GM12878 (cell line): Measurements from ENCODE around the gene ZNF827. TPM values are rescaled to one million over a fixed set of nuclear protein-coding genes. Genes with fewer than 3 reads are reported as not detected.

ENCODE experiments used
- ATAC-seq: fragments of 200-7000 bp; cut with Tn5 transposase; 3 replicates; pipeline ENCODE4 v1.9.1; 2020; ENCODE audit warnings: mild to moderate bottlenecking, moderate library complexity
- BruUV-seq: library from RNA; stranded (reverse); fragments of 400-500 nt; replicated peaks from 2 replicates; lab custom pipeline; 2021; lab: Mats Ljungman, UMichigan
- CTCF ChIA-PET: fragments of 300-600 bp; sonication (Branson Sonifier 250); formaldehyde crosslinking; extraction: SDS; loops from one replicate; lab custom pipeline; 2021; ENCODE audit warnings: inconsistent platforms; lab: Yijun Ruan, JAX
- POLR2A ChIA-PET: fragments of 350-600 bp; formaldehyde crosslinking; extraction: SDS; loops from one replicate; lab custom pipeline; 2021; ENCODE audit warnings: inconsistent platforms; lab: Charles Lee
- RAD21 ChIA-PET: fragments of 300-600 bp; sonication (Branson Sonifier 250); formaldehyde crosslinking; loops from one replicate; lab custom pipeline; 2023; ENCODE audit warnings: antibody characterized with exemption; ENCODE audit not compliant: unreplicated experiment; lab: Charles Lee
- SMC1A ChIA-PET: fragments of 300-600 bp; sonication (Branson Sonifier 250); formaldehyde crosslinking; loops from one replicate; lab custom pipeline; 2023; ENCODE audit not compliant: unreplicated experiment, uncharacterized antibody; lab: Charles Lee
- DNase-seq: peaks from one replicate; pipeline ENCODE4 v3.0.0-alpha.2; 2011; ENCODE audit warnings: low read depth, low spot score
- FAIRE-seq: peaks from 3 replicates; lab custom pipeline; 2011; peaks lifted over from hg19 to GRCh38; lab: Jason Lieb, UNC
- H2AFZ ChIP-seq: 2 replicates; pipeline ENCODE4 v1.6.0; 2011; ENCODE audit warnings: low read depth, low read length, control low read depth; ENCODE audit not compliant: control insufficient read depth
- H3K27ac ChIP-seq: 2 replicates; pipeline ENCODE4 v1.5.1; 2011; ENCODE audit warnings: control low read depth; ENCODE audit not compliant: control insufficient read depth, insufficient read depth
- H3K27me3 ChIP-seq, 2 experiments: replicated peaks in 1 of 2; 2 replicates each; pipeline versions ENCODE4 v1.6.0 to v1.6.1; 2011; ENCODE audit warnings: low read length in 1 of 2; ENCODE audit not compliant: control insufficient read depth in 2 of 2, insufficient read depth in 2 of 2
- H3K36me3 ChIP-seq, 2 experiments: 2 replicates each; pipeline ENCODE4 v1.5.1; 2011; ENCODE audit warnings: low read length in 1 of 2; ENCODE audit not compliant: control insufficient read depth in 2 of 2, insufficient read depth in 2 of 2
- H3K4me1 ChIP-seq: 2 replicates; pipeline ENCODE4 v1.6.1; 2011; ENCODE audit warnings: mild to moderate bottlenecking, low read length, moderate library complexity, mixed read lengths; ENCODE audit not compliant: control insufficient read depth, insufficient read depth
- H3K4me2 ChIP-seq: 2 replicates; pipeline ENCODE4 v1.6.0; 2011; ENCODE audit warnings: control low read depth; ENCODE audit not compliant: control insufficient read depth, insufficient read depth
- H3K4me3 ChIP-seq: fragments of 200-600 bp; sonication (generic); 2 replicates; pipeline ENCODE4 v1.5.1; 2016
- H3K79me2 ChIP-seq: 2 replicates; pipeline ENCODE4 v1.6.0; 2011; ENCODE audit warnings: low read length; ENCODE audit not compliant: control insufficient read depth, insufficient read depth
- H3K9ac ChIP-seq: 2 replicates; pipeline ENCODE4 v1.8.0; 2011; ENCODE audit warnings: low read length, control low read depth, mixed read lengths; ENCODE audit not compliant: control insufficient read depth, insufficient read depth
- H3K9me3 ChIP-seq: replicated peaks from 3 replicates; pipeline ENCODE4 v1.5.1; 2011; ENCODE audit warnings: mild to moderate bottlenecking, low read length; ENCODE audit not compliant: control insufficient read depth, insufficient read depth
- H4K20me1 ChIP-seq: 2 replicates; pipeline ENCODE4 v1.6.0; 2011; ENCODE audit not compliant: control insufficient read depth, insufficient read depth
- EP300 ChIP-seq, 2 experiments: fragments of 150-350 bp in 1 of 2; IDR thresholded peaks; 2 replicates each; pipeline ENCODE4 v1.6.1; 2011 to 2012; ENCODE audit warnings: low read depth in 2 of 2, low read length in 2 of 2, borderline replicate concordance in 1 of 2, improper control_type of control experiment in 1 of 2, inconsistent platforms in 1 of 2; ENCODE audit not compliant: control insufficient read depth in 1 of 2
- ESRRA ChIP-seq: IDR thresholded peaks from 2 replicates; pipeline ENCODE4 v1.6.1; 2012; ENCODE audit warnings: mild to moderate bottlenecking, low read length, improper control_type of control experiment
- IKZF2 ChIP-seq, 2 experiments: fragments of 450-650 bp; IDR thresholded peaks; 2 replicates each; pipeline ENCODE4 v1.6.1; 2017; ENCODE audit warnings: mild to moderate bottlenecking in 2 of 2, moderate library complexity in 2 of 2
- NRF1 ChIP-seq: conservative IDR thresholded peaks from 2 replicates; pipeline ENCODE4 v1.6.1; 2011; ENCODE audit warnings: mild to moderate bottlenecking, low read depth, low read length, improper control_type of control experiment
- POLR2A ChIP-seq: IDR thresholded peaks from 2 replicates; pipeline ENCODE4 v1.6.1; 2011; ENCODE audit warnings: low read depth, mild to moderate bottlenecking, low read length
- SP1 ChIP-seq: IDR thresholded peaks from one replicate; pipeline ENCODE4 v1.6.1; 2011; ENCODE audit warnings: low read depth, low read length
- ZNF274 ChIP-seq: IDR thresholded peaks from one replicate; pipeline ENCODE4 v1.8.0; 2011; ENCODE audit not compliant: insufficient read length, insufficient read depth
- WGBS: methylation state at CpG from one replicate; pipeline ENCODE4 v1.1.6; 2016; ENCODE audit warnings: low lambda C conversion rate; ENCODE audit not compliant: insufficient replicate concordance, insufficient coverage; ENCODE audit errors: missing lambda C conversion rate; 5-methylcytosine and 5-hydroxymethylcytosine counted together
- in situ Hi-C: fragments of 300-500 bp; cut with MboI; formaldehyde crosslinking; loops from 9 replicates; pipeline ENCODE4 v1.14.3; 2018; ENCODE audit warnings: mixed read lengths
- intact Hi-C: fragments of 100-400 bp; cut with micrococcal nuclease; formaldehyde crosslinking; loops from one replicate; pipeline ENCODE4 v1.14.2; 2022; ENCODE audit not compliant: unreplicated experiment
- polyA plus RNA-seq, 11 experiments: library from polyadenylated mRNA; depleted of rRNA in 4 of 11; unstranded in 6 of 11; stranded (reverse) in 5 of 11; fragments of >200 nt; fragmentation: Nextera tagmentation in 4 of 11; fragmentation: Illumina TruSeq in 1 of 11; extraction: Ambion mirVana in 4 of 11; extraction: Trizol in 1 of 11; gene quantifications; 1 replicate in 1 of 11; 2 replicates in 10 of 11; pipeline versions ENCODE4 v1.2.1 to v1.2.3, GENCODE V29; 2011 to 2016; ENCODE audit warnings: inconsistent platforms in 2 of 11, missing spikeins in 2 of 11, low read depth in 1 of 11
- total RNA-seq, 4 experiments: library from RNA; depleted of rRNA in 3 of 4; stranded (reverse); fragments of >200 nt in 3 of 4; fragmentation: Illumina TruSeq in 1 of 4; extraction: Trizol in 1 of 4; gene quantifications; 2 replicates each; pipeline versions ENCODE4 v1.2.1 to v1.2.3, GENCODE V29; 2013 to 2021
- TF ChIP-seq, protein P1 (sequence below): fragments of 450-650 bp; IDR thresholded peaks from 2 replicates; pipeline ENCODE4 v1.6.1; 2017; ENCODE audit warnings: antibody characterized with exemption, mild to moderate bottlenecking, moderate library complexity
- TF ChIP-seq, protein P2 (sequence below): IDR thresholded peaks from 2 replicates; pipeline ENCODE4 v1.6.1; 2012; ENCODE audit warnings: low read depth, low read length, improper control_type of control experiment
- TF ChIP-seq, protein P3 (sequence below): fragments of 150-350 bp; IDR thresholded peaks from 2 replicates; pipeline ENCODE4 v1.6.1; 2016; ENCODE audit warnings: low read depth, low read length

ZNF827 gene
- total and polyA plus RNA-seq, 10 of the 15 experiments (the other 5 are each of a cell fraction or from before 2014, with no cell fraction given), result 3.8 to 31.5 (median 13.6) TPM

DNA sequence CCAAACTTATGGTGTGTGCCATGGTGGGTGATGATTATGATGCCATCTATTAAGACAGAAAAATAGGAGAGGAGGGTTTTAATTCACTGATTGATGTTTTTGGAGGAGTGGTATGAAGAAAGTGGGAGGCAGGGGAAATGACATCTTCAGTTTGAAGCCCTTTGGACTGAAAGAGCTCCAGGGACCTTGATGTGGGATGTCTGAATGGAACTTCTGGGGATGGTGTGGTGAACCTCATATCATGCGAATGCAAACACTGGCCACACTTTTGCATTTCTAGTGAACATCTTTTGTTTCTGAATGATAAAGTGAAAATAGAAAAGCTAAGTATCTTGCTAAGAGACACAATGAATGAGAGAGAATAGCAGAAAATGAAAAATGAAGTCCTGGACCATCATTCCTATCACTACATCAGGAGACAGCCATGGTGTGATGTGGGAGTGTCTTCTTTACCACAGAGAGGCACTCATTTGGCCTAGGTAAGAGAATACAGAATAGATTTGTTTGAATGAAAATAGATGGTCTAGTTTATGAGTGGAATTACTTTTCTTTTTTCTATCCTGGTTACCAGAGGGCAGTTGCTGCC lies 123.5 kb downstream of the ZNF827 start (continued):
- no peak for TF ChIP-seq EP300 (IDR thresholded peaks at IDR 0.05; ENCODE audit: borderline replicate concordance in 1 of 2, control insufficient read depth in 1 of 2, low read depth in 2 of 2, low read length in 2 of 2)
- TF ChIP-seq SP1, result no peak
- no peak for TF ChIP-seq POLR2A
- TF ChIP-seq IKZF2 (IDR thresholded peaks at IDR 0.05), result peak in 1 of 2 experiments; percentile 20; a peak in 1 of 4 replicates
- no peak for TF ChIP-seq ESRRA

DNA sequence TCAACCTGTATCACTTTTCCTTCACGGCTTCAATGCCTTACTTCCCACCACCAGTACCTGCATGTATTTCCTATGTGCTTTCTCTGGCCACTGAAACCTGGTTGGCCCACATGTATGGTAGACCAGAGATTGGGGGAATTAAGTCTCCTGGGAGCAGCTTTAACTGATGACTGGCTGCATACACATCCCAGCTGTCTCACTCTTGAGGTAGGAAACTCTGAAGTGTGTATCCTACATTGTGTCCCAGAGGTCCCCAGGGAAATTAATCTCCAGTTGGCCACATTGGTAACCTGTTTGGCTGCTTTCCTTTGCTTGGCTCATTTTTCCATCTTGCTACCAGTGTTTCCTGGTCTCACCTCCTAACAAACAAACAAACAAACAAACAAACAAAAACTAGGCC lies 124.4 kb downstream of the ZNF827 start:
- ATAC-seq (no peak), DNase-seq (no peak), FAIRE-seq (no peak)
- H3K9ac ChIP-seq, result no peak overlapping the region
- ChIA-PET RAD21 (no interaction called here), SMC1A (no interaction called here), CTCF (interaction anchor here (1.3 kb wide), 1 partner anchor 13 kb away, joined by 4 read pairs; no protein-coding TSS in a partner anchor), POLR2A (no interaction called here)
- peaks cover 16% of the 10 kb centered on the region for H3K4me1 ChIP-seq
- peaks cover 2 to 34% of the 10 kb centered on the region in 2 experiments for H3K36me3 ChIP-seq
- no peak overlapping the region for H2AFZ ChIP-seq
- 100% methylated on average over 1 of the region's 1 CpG for WGBS
- H3K4me2 ChIP-seq, result no peak overlapping the region
- H3K79me2 ChIP-seq, result no peaks in the 10 kb centered on the region
- peaks cover 16% of the 10 kb centered on the region for H3K9me3 ChIP-seq
- intact Hi-C loops, result no loop called here
- no peaks in the 10 kb centered on the region for H3K27me3 ChIP-seq
- no peaks in the 10 kb centered on the region for H4K20me1 ChIP-seq
- no TSS peak for BruUV-seq
- H3K4me3 ChIP-seq, result no peak overlapping the region
- H3K27ac ChIP-seq, result no peak overlapping the region
- TF ChIP-seq, protein P1, sequence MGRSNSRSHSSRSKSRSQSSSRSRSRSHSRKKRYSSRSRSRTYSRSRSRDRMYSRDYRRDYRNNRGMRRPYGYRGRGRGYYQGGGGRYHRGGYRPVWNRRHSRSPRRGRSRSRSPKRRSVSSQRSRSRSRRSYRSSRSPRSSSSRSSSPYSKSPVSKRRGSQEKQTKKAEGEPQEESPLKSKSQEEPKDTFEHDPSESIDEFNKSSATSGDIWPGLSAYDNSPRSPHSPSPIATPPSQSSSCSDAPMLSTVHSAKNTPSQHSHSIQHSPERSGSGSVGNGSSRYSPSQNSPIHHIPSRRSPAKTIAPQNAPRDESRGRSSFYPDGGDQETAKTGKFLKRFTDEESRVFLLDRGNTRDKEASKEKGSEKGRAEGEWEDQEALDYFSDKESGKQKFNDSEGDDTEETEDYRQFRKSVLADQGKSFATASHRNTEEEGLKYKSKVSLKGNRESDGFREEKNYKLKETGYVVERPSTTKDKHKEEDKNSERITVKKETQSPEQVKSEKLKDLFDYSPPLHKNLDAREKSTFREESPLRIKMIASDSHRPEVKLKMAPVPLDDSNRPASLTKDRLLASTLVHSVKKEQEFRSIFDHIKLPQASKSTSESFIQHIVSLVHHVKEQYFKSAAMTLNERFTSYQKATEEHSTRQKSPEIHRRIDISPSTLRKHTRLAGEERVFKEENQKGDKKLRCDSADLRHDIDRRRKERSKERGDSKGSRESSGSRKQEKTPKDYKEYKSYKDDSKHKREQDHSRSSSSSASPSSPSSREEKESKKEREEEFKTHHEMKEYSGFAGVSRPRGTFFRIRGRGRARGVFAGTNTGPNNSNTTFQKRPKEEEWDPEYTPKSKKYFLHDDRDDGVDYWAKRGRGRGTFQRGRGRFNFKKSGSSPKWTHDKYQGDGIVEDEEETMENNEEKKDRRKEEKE, result no peak
- TF ChIP-seq, protein P2, sequence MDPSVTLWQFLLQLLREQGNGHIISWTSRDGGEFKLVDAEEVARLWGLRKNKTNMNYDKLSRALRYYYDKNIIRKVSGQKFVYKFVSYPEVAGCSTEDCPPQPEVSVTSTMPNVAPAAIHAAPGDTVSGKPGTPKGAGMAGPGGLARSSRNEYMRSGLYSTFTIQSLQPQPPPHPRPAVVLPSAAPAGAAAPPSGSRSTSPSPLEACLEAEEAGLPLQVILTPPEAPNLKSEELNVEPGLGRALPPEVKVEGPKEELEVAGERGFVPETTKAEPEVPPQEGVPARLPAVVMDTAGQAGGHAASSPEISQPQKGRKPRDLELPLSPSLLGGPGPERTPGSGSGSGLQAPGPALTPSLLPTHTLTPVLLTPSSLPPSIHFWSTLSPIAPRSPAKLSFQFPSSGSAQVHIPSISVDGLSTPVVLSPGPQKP, result no peak
- no peak for TF ChIP-seq ZNF274
- TF ChIP-seq, protein P3, sequence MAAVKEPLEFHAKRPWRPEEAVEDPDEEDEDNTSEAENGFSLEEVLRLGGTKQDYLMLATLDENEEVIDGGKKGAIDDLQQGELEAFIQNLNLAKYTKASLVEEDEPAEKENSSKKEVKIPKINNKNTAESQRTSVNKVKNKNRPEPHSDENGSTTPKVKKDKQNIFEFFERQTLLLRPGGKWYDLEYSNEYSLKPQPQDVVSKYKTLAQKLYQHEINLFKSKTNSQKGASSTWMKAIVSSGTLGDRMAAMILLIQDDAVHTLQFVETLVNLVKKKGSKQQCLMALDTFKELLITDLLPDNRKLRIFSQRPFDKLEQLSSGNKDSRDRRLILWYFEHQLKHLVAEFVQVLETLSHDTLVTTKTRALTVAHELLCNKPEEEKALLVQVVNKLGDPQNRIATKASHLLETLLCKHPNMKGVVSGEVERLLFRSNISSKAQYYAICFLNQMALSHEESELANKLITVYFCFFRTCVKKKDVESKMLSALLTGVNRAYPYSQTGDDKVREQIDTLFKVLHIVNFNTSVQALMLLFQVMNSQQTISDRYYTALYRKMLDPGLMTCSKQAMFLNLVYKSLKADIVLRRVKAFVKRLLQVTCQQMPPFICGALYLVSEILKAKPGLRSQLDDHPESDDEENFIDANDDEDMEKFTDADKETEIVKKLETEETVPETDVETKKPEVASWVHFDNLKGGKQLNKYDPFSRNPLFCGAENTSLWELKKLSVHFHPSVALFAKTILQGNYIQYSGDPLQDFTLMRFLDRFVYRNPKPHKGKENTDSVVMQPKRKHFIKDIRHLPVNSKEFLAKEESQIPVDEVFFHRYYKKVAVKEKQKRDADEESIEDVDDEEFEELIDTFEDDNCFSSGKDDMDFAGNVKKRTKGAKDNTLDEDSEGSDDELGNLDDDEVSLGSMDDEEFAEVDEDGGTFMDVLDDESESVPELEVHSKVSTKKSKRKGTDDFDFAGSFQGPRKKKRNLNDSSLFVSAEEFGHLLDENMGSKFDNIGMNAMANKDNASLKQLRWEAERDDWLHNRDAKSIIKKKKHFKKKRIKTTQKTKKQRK, result no peak
- no peak for TF ChIP-seq NRF1
- in situ Hi-C loops, result no loop called here
